ENCODE data around the gene NAT14.

DNA sequence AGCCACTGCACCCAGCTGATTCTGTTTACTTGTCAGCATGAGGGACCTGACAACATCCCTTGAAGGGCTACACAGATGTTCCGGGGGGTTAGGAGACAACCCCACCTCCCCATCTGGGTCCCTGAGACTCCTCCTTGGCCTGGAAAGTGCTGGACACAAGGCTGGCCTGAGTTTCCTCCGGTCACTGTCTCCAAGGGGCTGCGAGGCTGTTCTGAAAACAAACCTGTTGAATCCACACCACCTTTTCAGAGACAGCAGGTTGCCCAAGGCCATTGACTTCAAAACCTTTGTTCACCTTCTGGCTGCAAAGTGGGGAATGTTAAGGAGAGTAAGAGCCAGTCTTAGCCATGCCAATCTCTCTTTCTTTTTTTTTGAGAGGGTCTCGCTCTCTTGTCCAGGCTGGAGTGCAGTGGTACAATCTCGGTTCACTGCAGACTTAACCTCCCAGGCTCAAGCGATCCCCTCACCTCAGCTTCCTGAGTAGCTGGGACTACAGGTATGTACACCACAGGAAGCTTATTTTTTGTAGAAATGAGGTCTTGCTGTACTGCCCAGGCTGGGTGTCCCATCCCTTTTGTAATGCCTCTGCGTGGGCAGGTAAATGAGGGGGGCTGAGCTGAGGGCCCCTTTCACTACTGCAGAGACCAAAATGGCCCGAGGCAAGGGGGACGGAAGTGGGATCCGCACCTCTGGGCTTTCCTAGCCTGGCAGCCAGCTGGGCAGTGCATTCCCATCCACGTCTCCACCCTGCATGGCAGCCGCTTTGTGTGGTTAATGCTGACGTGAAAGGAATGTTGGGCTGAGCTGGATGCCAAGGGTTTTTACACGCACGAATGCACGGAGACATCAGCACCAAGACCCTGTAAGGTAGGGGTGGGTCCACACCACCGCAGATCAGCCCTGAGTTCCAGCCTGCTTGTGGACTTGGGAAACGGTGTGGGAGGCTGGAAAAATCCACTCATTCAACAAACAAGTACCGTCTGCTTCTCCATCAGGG, 10.4 kb upstream of the NAT14 start:
- TF ChIP-seq ZNF274 (IDR thresholded peaks at IDR 0.05; ENCODE audit: low read depth, low read length) = no peak
- no peak for TF ChIP-seq EZH2 (IDR thresholded peaks at IDR 0.05)
- TF ChIP-seq ELF1 (IDR thresholded peaks at IDR 0.05; ENCODE audit: borderline replicate concordance, low read depth) = no peak
